Glutamatergic neuron (in vitro differentiated cells): ENCODE measurements around the gene VPS26C. TPM values are rescaled to one million over a fixed set of nuclear protein-coding genes. Genes with fewer than 3 reads are reported as not detected.
A peak's percentile ranks its signal among the peaks of the same experiment; 100 is the strongest.

ENCODE experiments used
- DNase-seq: peaks from one replicate; pipeline ENCODE4 v3.0.0; 2022
- H3K27ac Mint-ChIP-seq: one replicate; pipeline ENCODE4 v1.8.0; 2020; ENCODE audit warnings: mild to moderate bottlenecking, mixed read lengths, inconsistent platforms; ENCODE audit not compliant: unreplicated experiment
- H3K27me3 Mint-ChIP-seq: one replicate; pipeline ENCODE4 v1.8.0; 2020; ENCODE audit warnings: mild to moderate bottlenecking, moderate library complexity, mixed read lengths, inconsistent platforms; ENCODE audit not compliant: unreplicated experiment
- H3K36me3 Mint-ChIP-seq: one replicate; pipeline ENCODE4 v1.8.0; 2020; ENCODE audit warnings: mild to moderate bottlenecking, mixed read lengths, inconsistent platforms; ENCODE audit not compliant: unreplicated experiment
- H3K4me1 Mint-ChIP-seq: one replicate; pipeline ENCODE4 v1.8.0; 2020; ENCODE audit warnings: mild to moderate bottlenecking, low read depth, mixed read lengths, inconsistent platforms; ENCODE audit not compliant: unreplicated experiment
- H3K4me3 Mint-ChIP-seq: one replicate; pipeline ENCODE4 v1.8.0; 2020; ENCODE audit warnings: mild to moderate bottlenecking, mixed read lengths, inconsistent platforms; ENCODE audit not compliant: unreplicated experiment
- H3K9me3 Mint-ChIP-seq: one replicate; pipeline ENCODE4 v1.8.0; 2020; ENCODE audit warnings: mild to moderate bottlenecking, moderate library complexity, mixed read lengths, inconsistent platforms; ENCODE audit not compliant: unreplicated experiment
- total RNA-seq: library from RNA; stranded (reverse); fragmentation: NEBNext Ultra II Directional; extraction: Animal tissue kit (Norgen Biotek cat#: 25700); gene quantifications from one replicate; pipeline ENCODE4 v1.2.1, GENCODE V29; 2021; ENCODE audit not compliant: unreplicated experiment
- TF ChIP-seq, protein P1 (sequence below): fragments of 200-600 bp; sonication (generic); IDR thresholded peaks from one replicate; pipeline ENCODE4 v1.5.0; 2021; ENCODE audit not compliant: partially characterized antibody, unreplicated experiment

VPS26C gene
- total RNA-seq, 1 donor from 2014 or later, result 60.3 TPM

DNA sequence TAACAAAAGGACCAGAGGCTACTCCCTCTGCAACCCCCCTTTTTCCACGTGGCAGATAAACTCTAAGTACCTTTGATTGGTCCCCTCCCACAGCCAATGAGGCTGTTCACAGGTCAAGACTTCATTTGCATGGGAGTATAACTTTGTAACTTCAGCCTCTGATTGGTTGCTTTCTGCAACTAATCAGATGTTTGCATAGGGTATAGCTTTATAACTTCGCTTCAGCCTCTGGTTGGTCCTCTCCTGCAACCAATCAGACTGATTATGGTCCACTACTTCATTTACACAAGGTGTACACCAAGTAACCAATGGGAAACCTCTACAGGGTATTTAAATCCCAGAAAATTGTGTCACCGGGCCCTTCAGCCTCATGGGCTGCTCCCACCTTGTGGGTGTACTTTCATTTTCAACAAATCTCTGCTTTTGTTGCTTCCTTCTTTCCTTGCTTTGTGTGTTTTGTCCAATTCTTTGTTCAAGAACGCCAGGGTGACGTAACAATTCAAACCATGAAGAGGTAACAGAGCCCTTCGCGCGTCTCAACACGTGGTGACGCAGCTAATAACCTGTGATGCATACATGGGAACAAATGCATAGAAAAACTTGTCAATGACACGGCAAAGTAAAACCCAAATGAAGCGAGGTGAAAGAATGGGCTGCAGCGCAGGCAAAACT is 47.2 kb downstream of the VPS26C start:
- peak overlapping the region; percentile 90 for H3K4me3 Mint-ChIP-seq
- H3K36me3 Mint-ChIP-seq, result peaks cover 12% of the 10 kb centered on the region
- peaks cover 13% of the 10 kb centered on the region for H3K27me3 Mint-ChIP-seq
- TF ChIP-seq, protein P1, sequence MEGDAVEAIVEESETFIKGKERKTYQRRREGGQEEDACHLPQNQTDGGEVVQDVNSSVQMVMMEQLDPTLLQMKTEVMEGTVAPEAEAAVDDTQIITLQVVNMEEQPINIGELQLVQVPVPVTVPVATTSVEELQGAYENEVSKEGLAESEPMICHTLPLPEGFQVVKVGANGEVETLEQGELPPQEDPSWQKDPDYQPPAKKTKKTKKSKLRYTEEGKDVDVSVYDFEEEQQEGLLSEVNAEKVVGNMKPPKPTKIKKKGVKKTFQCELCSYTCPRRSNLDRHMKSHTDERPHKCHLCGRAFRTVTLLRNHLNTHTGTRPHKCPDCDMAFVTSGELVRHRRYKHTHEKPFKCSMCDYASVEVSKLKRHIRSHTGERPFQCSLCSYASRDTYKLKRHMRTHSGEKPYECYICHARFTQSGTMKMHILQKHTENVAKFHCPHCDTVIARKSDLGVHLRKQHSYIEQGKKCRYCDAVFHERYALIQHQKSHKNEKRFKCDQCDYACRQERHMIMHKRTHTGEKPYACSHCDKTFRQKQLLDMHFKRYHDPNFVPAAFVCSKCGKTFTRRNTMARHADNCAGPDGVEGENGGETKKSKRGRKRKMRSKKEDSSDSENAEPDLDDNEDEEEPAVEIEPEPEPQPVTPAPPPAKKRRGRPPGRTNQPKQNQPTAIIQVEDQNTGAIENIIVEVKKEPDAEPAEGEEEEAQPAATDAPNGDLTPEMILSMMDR, result no peak
- H3K4me1 Mint-ChIP-seq, result peaks cover 5% of the 10 kb centered on the region
- no peak for DNase-seq
- peak overlapping the region; percentile 87 for H3K27ac Mint-ChIP-seq
- peaks cover 12% of the 10 kb centered on the region for H3K9me3 Mint-ChIP-seq

- no peak overlapping the region for H3K27ac Mint-ChIP-seq
- peaks cover under 1% of the 10 kb centered on the region for H3K36me3 Mint-ChIP-seq
- TF ChIP-seq, protein P1, result no peak
- H3K27me3 Mint-ChIP-seq, result no peaks in the 10 kb centered on the region
- DNase-seq, result no peak
- peaks cover under 1% of the 10 kb centered on the region for H3K4me1 Mint-ChIP-seq
- H3K9me3 Mint-ChIP-seq, result peaks cover 4% of the 10 kb centered on the region
- H3K4me3 Mint-ChIP-seq, result no peak overlapping the region
These were observed 52.2 kb downstream of the VPS26C start for GRCh38 chr21:37214952-37215351.

GRCh38 chr21:37210799-37211198 is 56.3 kb downstream of the VPS26C start:
- H3K27me3 Mint-ChIP-seq, result peaks cover 2% of the 10 kb centered on the region
- H3K27ac Mint-ChIP-seq, result no peak overlapping the region

DNA sequence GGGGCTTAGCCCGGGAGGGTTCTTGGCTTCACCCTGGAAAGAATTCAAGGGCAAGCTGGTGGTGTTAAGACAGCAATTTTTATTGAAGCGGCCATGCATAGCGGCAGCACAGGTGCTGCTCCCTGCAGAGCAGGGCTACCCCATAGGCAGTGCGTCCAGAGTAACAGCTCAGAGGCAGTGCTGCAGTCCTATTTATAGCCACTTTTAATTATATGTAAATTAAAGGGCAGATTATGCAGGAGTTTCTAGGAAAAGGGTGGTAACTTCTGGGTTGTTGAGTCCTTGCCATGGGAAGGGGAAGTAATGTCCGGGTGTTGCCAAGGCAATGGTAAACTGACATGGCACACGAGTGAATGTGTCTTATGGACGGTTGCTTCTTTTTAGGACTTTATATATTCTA is 57.0 kb downstream of the VPS26C start:
- TF ChIP-seq, protein P1, result no peak
- Mint-ChIP-seq H3K9me3 (peaks cover 8% of the 10 kb centered on the region), H3K27me3 (peaks cover 2% of the 10 kb centered on the region), H3K4me1 (peaks cover 9% of the 10 kb centered on the region), H3K27ac (no peak overlapping the region), H3K4me3 (no peak overlapping the region), H3K36me3 (peaks cover 7% of the 10 kb centered on the region)
- no peak for DNase-seq

More at GRCh38 chr21:37210799-37211198, 56.3 kb downstream of the VPS26C start:
- Mint-ChIP-seq H3K9me3 (peaks cover 8% of the 10 kb centered on the region), H3K36me3 (peaks cover 7% of the 10 kb centered on the region), H3K4me3 (no peak overlapping the region), H3K4me1 (peaks cover 9% of the 10 kb centered on the region)
- DNase-seq, result no peak
- TF ChIP-seq, protein P1, result no peak

DNA sequence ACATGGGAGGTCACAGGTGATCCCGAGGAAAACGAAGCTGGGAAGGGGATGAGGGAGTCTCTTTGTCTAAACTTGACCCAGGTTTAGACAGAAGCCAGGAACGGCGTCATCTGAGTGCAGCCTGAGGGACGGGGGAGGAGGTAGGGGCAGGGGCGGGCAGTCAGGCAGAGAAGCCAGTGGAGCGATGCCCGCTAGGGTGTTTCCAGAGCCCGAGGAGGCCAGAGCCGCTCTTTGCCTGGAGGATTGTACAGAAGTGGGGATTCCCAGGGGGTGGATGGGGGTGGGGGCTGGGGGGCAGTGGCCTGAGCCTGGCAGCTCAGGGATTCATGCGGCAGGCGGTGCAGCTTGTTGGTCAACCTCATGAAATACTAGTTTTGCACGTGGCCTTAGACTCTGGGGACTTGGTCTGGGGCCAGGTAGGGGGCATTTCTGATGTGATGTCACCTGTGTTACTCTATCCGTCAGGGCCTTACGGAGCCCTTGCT is 58.4 kb downstream of the VPS26C start:
- Mint-ChIP-seq H3K4me3 (no peak overlapping the region), H3K9me3 (peaks cover 7% of the 10 kb centered on the region), H3K27ac (peak overlapping the region; percentile 59), H3K4me1 (peaks cover 9% of the 10 kb centered on the region), H3K27me3 (peaks cover 2% of the 10 kb centered on the region), H3K36me3 (peaks cover 18% of the 10 kb centered on the region)
- TF ChIP-seq, protein P1, result no peak
- no peak for DNase-seq
